GM12891 (cell line): ENCODE results near the gene RALGPS1.

ENCODE experiments used
- DNase-seq: peaks from one replicate; pipeline ENCODE4 v3.0.0; 2011; ENCODE audit warnings: low spot score; ENCODE audit not compliant: insufficient read length
- FAIRE-seq: peaks from 2 replicates; lab custom pipeline; 2011; peaks lifted over from hg19 to GRCh38; lab: Jason Lieb, UNC
- PAX5 ChIP-seq: IDR thresholded peaks from 2 replicates; pipeline ENCODE4 v1.6.1; 2011; ENCODE audit warnings: low read length, moderate library complexity, mild to moderate bottlenecking; ENCODE audit not compliant: insufficient read depth, severe bottlenecking
- POLR2A ChIP-seq: IDR thresholded peaks from 2 replicates; pipeline ENCODE4 v1.6.1; 2011; ENCODE audit warnings: low read depth, low read length, control low read depth
- POLR2AphosphoS5 ChIP-seq: IDR thresholded peaks from 2 replicates; pipeline ENCODE4 v1.6.1; 2011; ENCODE audit warnings: low read depth, low read length, control low read depth
- POU2F2 ChIP-seq: IDR thresholded peaks from 2 replicates; pipeline ENCODE4 v1.6.1; 2011; ENCODE audit warnings: low read depth, mild to moderate bottlenecking, control low read depth, low read length, moderate library complexity
- SPI1 ChIP-seq: IDR thresholded peaks from 2 replicates; pipeline ENCODE4 v1.6.1; 2011; ENCODE audit warnings: low read depth, low read length, control low read depth
- TAF1 ChIP-seq: IDR thresholded peaks from 2 replicates; pipeline ENCODE4 v1.6.1; 2011; ENCODE audit warnings: low read depth, low read length, control low read depth

The RALGPS1 gene

GRCh38 chr9:127135056-127135745 is 220.6 kb downstream of the RALGPS1 start:
- no peak for DNase-seq
- FAIRE-seq, result no peak
- TF ChIP-seq POU2F2, result no peak
- no peak for TF ChIP-seq SPI1
- no peak for TF ChIP-seq POLR2AphosphoS5
- no peak for TF ChIP-seq TAF1
- no peak for TF ChIP-seq POLR2A
- no peak for TF ChIP-seq PAX5

GRCh38 chr9:127136081-127136879 is 221.7 kb downstream of the RALGPS1 start:
- DNase-seq, result no peak
- no peak for FAIRE-seq
- TF ChIP-seq TAF1, result no peak
- TF ChIP-seq SPI1, result no peak
- no peak for TF ChIP-seq POLR2AphosphoS5
- no peak for TF ChIP-seq PAX5
- no peak for TF ChIP-seq POU2F2
- no peak for TF ChIP-seq POLR2A

- FAIRE-seq, result no peak
- no peak for DNase-seq
- TF ChIP-seq SPI1 (no peak), TAF1 (no peak), POLR2A (no peak), POLR2AphosphoS5 (no peak), POU2F2 (no peak), PAX5 (no peak)
Observed at GRCh38 chr9:127136880-127137639, 222.5 kb downstream of the RALGPS1 start.

- no peak for TF ChIP-seq SPI1
- TF ChIP-seq POU2F2, result no peak
- TF ChIP-seq TAF1, result no peak
- no peak for TF ChIP-seq POLR2AphosphoS5
- no peak for TF ChIP-seq POLR2A
- TF ChIP-seq PAX5, result no peak
- no peak for FAIRE-seq
- DNase-seq, result no peak
Observed at GRCh38 chr9:127137640-127138360, 223.2 kb downstream of the RALGPS1 start.

GRCh38 chr9:127138444-127138843 is 223.9 kb downstream of the RALGPS1 start:
- DNase-seq, result no peak
- FAIRE-seq, result no peak
- TF ChIP-seq TAF1 (no peak), PAX5 (no peak), POLR2AphosphoS5 (no peak), POLR2A (no peak), SPI1 (no peak), POU2F2 (no peak)

- no peak for TF ChIP-seq PAX5
- TF ChIP-seq POU2F2, result no peak
- no peak for DNase-seq
- FAIRE-seq, result no peak
Observed at GRCh38 chr9:127139071-127139731, 224.6 kb downstream of the RALGPS1 start.

GRCh38 chr9:127139775-127140174 is 225.2 kb downstream of the RALGPS1 start:
- DNase-seq, result no peak
- no peak for FAIRE-seq
- TF ChIP-seq PAX5 (no peak), TAF1 (no peak), POLR2A (no peak)

GRCh38 chr9:127140181-127140580 is 225.6 kb downstream of the RALGPS1 start:
- FAIRE-seq, result no peak
- DNase-seq, result no peak
- TF ChIP-seq SPI1, result no peak
- no peak for TF ChIP-seq TAF1
- TF ChIP-seq POU2F2, result no peak
